Cortex of kidney (tissue), 1 donor: Measurements from ENCODE around the gene LGALS9.

ENCODE experiments used
- DNase-seq: peaks from one replicate; lab custom pipeline; 2025; lab: John Stamatoyannopoulos, UW

The LGALS9 gene

DNA sequence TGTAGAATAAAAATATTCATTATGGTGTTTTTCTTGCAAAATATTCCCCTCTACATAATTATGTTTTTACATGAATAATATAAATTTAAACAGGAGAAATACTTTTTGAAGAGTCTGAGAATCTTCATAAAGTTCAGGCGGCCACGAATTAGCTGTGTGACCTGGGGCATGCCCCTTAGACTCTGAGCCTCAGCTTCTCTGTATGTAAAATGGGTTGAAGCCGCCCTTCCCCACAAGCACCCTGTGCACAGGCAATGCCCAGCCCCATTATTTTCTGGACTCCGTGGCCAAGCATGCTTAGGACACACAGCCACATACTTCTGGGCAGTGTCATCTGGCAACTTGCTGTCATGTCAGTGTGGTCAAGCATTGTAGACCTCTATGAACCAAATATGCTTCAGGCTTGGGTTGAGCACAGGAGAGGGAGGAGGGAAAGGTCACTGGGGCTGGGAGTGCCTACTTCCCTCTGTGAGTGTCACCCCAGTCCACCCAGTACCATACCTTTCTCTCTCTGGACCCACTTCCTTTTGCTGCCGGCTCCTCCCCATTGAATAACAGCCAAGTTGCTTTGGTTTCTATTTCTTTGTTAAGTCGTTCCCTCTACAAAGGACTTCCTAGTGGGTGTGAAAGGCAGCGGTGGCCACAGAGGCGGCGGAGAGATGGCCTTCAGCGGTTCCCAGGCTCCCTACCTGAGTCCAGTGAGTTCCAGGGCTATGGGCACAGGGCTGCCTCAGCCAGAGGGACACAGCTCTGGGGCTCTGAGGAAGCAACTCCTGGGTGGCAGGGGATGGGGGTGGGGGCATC, at the start of gene LGALS9:
TSS of gene LGALS9 (plus strand) at position 582 of the 804 bp plus-strand sequence. CDS start at position 660, 78 bp downstream.
- DNase-seq: no peak

DNA sequence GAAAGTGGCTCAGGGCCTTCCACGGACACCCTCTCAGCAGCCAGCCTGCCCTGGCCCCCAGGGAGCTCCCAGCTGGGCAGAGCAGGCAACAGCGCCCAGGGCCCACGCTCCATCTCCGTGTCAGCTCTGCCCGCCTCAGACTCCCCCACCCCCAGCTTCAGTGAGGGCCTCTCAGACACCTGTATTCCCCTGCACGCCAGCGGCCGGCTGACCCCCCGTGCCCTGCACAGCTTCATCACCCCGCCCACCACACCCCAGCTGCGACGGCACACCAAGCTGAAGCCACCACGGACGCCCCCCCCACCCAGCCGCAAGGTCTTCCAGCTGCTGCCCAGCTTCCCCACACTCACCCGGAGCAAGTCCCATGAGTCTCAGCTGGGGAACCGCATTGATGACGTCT, 48.3 kb upstream of the LGALS9 start:
- DNase-seq: no peak

- DNase-seq: no peak
These were observed 45.8 kb upstream of the LGALS9 start for GRCh38 chr17:27585153-27585681.

- DNase-seq: no peak
These were observed 45.2 kb upstream of the LGALS9 start for GRCh38 chr17:27585792-27586191.

GRCh38 chr17:27586203-27586721, 44.7 kb upstream of the LGALS9 start:
- DNase-seq: no peak

DNA sequence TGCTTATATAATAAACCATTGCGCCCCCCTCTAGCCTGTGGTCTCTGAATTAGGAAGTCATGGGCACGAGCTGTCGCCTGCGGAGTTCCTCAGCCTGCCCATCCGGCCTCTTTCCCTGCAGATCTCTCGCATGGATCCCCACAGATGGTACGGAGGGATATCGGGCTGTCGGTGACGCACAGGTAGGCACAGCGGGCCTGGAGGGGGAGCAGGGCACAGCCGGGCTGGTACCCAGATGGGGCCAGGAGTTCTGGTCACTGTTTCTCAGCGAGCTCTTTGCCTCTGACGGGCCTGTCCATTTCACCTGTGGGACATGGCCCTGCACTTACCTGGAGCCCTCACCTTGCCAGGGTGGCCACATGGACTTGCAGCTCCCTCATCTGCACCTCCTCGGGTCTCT, 42.6 kb upstream of the LGALS9 start:
- no peak for DNase-seq

GRCh38 chr17:27590864-27591263, 40.1 kb upstream of the LGALS9 start:
- DNase-seq: no peak

DNA sequence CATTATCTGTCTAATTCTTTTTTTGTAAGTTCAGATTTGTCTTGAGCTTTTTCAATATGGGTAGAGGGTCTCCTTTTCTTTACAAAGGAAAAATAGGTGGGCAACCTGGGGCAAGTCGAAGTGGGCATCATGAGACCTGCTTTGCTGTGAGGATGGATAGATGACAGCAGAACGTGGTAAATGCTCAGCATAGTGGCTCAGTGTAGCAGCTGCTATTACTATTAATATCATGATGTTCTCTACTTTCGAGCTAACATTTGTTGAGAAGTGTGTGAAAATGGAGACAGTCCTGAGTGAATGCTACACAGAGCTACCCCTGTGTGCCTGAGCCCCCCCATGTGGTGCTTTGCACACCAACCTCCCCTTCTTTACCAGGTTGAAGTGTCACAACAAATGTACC, 39.0 kb upstream of the LGALS9 start:
- DNase-seq: no peak

DNA sequence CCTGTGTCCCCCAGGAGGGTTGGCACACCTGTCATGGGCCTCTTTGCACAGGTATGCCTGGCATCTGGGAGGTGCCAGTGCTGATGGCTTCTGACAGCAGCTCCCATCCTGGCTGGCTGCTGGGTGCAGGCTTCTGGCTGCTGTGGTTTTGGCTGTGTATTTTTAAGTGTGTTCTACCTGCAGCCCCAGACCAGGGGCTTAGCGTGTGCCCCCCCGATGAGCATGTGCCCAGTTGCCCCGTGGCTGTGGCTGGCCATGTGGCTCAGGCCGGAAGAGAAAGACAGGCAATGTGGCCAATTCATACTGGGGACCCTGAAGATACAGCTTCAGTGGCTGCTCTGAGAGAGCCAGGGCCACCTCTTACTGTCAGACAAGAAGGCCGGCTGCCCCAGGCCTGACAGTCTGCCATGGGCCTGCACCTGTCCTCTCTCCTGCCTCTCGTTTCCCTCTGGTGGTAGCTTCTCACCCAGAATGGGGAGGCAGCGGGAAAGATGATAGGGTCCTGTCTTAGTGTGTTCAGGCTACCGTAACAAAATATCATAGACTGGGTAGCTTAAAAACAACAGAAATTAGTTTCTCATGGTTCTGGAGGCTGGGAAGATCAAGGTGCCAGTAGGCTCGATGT, 37.6 kb upstream of the LGALS9 start:
- DNase-seq: no peak

DNA sequence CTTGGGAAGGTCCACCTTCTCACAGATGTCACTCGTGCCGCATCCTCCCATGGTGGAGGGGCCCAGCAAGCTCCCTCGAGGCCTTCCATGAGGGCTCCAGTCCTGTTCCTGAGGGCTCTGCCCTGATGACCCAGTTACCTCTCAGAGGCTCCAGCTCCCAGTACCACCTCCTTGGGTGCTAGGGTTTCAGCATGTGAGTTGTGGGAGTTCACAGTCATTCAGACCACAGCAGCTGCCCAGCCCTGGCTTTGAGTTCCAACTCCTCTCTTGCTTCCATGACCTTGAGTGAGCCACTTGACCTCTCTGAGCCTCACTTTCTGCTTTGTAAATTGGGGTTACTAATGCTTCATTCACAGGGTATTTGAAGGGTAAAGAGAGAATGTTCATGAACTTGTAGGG, 37.1 kb upstream of the LGALS9 start:
- no peak for DNase-seq

GRCh38 chr17:27595208-27595607, 35.8 kb upstream of the LGALS9 start:
- no peak for DNase-seq

GRCh38 chr17:27596096-27596495, 34.9 kb upstream of the LGALS9 start:
- DNase-seq: no peak

DNA sequence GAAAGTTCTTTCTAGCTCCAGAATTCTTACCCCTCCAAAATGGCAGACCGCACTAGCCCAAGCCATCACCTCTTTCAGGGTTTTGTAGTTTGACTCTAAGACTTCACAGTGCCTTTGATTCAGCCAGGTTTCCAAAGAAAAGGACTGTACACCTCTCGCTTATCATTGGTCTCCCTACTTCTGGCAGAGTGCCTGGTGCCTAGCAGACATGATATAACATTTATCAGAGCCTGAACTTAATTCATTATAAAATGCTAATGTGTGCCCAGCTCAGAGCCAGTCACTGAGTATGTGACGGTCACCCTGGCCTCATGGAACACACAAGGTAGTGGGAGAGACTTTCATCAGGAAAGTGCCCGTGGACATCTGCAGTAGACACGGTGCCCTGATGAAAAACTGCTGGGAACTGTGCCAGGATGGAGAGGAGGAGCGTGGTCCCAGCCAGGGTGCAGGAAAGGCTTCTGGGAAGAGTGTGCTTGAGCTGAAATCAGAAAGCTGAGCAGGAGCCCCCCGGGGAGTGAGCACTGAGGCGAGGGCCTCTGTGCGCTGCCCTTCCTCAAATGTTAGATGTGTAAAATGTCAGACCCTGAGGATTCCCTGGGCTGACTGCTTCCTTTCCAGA, 34.3 kb upstream of the LGALS9 start:
- DNase-seq: no peak

DNA sequence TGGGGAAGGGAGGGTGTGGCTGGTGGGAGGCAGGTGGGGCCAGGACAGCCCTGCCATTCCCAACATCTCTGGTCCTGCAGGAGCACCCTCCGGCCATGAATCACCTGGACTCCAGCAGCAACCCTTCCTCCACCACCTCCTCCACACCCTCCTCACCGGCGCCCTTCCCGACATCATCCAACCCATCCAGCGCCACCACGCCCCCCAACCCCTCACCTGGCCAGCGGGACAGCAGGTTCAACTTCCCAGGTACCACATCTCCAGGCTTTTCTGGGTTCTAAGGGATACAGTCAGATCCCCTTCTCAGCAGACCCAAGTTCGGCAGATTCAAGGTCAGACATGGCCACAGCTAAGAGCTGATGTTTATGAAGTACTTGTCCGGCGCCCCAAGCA, 33.8 kb upstream of the LGALS9 start:
- no peak for DNase-seq

- DNase-seq: no peak
These were observed 33.1 kb upstream of the LGALS9 start for GRCh38 chr17:27597783-27598320.

DNA sequence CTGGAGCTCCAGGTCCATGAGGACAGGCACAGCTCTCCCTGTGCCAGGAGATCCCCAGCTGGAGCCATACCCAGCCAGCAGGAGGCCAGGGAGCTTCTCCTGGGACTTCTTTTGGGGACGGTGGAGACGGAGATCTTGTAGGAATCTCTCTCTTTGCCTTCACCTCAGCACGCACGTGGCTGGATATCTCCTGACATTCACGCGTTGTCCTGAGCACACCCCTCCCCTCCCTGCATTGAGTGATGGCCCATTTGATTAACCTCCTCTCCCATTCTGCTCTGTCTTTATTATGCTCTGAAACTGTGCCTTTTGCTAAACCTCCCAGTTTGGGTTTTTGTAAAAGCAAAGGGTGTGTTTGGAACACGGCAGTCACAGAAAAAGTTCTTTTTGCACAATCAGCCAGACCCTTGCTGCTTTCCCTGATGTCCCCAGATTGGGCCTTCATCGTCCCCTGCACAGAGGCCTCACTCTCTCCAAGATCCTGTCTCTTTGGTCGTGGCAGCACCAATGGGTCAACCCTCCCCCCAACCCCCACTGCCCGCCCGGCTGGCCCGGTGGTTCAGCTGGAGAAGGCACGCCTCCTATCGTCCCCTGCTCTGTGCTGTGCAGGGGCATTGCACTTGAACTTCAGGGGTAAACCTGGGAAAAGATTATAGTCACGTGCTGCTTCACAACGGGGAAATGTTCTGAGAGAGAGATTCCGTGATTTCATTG, 32.5 kb upstream of the LGALS9 start:
- DNase-seq: no peak

- no peak for DNase-seq
These were observed 30.5 kb upstream of the LGALS9 start for GRCh38 chr17:27600471-27600870.

DNA sequence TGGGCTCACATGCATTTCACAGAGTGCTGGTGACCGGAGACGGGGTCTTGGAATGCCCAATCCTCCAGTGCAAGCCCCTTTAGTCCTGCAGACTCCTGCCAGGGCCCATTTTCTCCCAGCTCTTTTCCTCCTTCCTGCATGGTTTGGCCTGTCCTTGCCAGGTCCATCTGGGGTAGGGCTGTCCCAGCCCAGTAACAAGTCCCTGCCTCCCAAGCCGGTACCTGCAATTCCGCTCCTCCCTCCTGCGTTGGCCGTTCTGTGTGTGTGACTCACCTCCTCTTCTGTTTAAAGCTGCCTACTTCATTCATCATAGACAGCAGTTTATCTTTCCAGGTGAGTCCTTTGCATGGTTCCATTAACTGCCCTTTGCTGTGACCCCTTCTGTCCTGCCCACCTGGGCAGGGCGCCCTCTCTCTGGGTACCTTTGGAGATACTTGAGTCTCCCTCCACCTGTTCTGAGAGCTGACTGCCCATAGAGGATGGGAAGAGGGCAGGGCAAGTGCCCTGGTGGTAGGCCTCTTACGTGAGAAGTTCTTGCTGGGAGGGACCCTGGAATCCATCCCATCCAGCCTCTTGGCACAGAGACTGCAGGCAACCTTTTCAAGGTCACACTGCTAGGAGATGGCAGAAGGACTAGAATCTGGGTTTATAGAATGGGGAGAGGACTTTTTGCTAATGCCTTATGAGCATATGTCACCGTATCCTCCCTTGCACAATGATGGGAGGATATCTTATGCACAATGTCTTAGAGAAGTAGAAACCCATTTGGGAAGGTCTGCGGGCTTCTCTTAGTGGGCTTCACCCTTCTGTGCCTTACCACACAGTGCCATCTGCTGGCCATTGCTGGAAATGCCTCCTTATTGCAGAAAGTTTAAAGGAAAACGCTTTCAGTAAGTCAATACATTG, 29.7 kb upstream of the LGALS9 start:
- DNase-seq: no peak

DNA sequence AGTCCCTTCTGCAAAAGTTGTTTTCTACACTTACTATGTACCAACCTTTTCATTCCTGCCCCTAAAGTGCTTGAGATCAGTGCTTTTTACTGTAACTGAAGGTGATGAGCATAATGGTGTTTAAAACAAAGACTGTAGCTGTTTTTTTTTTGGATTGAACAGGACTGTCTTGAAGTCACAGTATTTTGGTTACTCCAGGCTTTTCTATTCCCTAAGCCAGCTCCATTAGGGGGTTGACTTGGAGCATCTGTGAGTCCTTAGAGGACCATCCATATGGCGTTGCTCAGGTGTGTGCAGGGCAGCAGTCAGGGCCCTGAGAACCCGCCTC, 29.0 kb upstream of the LGALS9 start:
- DNase-seq: no peak

DNA sequence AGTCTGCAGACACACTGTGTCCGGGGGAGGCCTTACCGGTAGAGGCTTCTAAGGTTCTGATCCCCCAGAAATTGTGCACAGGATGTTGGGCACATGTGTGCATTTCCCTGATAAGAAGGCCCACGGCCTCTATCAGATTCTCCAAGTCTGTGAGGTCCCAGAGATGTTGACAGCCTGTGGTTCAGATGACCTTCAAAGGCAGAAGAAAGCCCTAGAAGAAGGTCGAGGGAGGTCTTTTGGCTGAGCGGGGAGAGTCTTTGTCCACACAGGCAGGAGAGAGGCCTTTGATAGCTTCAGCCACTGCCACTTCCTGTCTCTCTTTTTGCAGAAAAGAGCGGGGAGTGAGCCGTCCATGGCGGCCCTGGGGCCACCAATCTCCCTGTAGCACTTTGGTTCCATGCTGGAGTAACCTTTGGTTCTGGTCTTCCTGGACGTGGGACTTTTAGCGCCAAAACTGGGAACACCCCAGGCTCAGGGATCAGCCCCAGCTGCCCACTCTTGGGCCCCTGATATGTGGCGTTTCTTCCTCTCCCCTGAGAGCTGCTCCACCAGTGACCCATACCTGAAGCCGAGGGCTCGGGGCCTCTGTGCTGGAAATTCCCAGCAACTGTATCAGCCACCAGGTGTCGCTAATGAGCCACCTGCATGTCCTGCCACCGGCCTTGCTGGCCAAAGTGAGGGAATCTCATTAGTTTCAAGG, 28.1 kb upstream of the LGALS9 start:
- no peak for DNase-seq
